Large intestine (tissue), 3 donors: Measurements from ENCODE around the gene CADM2. TPM values are rescaled to one million over a fixed set of nuclear protein-coding genes. Genes with fewer than 3 reads are reported as not detected.

Experiments used
- DNase-seq, 2 donors: peaks; one replicate each; pipeline versions ENCODE4 v3.0.0 to v3.0.0-alpha.2; 2013
- H3K27ac ChIP-seq: one replicate; pipeline ENCODE4 v1.5.1; 2013; ENCODE audit warnings: low read length
- H3K27me3 ChIP-seq: 2 replicates; pipeline ENCODE4 v1.6.1; 2013; ENCODE audit warnings: low read length; ENCODE audit not compliant: control insufficient read depth, insufficient read depth
- H3K36me3 ChIP-seq: 2 replicates; pipeline ENCODE4 v1.6.1; 2013; ENCODE audit warnings: low read length; ENCODE audit not compliant: control insufficient read depth, insufficient read depth
- H3K4me1 ChIP-seq: one replicate; pipeline ENCODE4 v1.6.1; 2013; ENCODE audit warnings: low read length; ENCODE audit not compliant: control insufficient read depth, insufficient read depth
- H3K4me3 ChIP-seq: one replicate; pipeline ENCODE4 v1.5.1; 2013; ENCODE audit warnings: low read length
- H3K9me3 ChIP-seq: one replicate; pipeline ENCODE4 v1.6.1; 2013; ENCODE audit warnings: mild to moderate bottlenecking, low read depth, low read length, moderate library complexity; ENCODE audit not compliant: control insufficient read depth
- WGBS: methylation state at CpG from one replicate; pipeline ENCODE4 v1.1.5; 2013; ENCODE audit warnings: low lambda C conversion rate; ENCODE audit not compliant: insufficient coverage; 5-methylcytosine and 5-hydroxymethylcytosine counted together
- polyA plus RNA-seq: library from polyadenylated mRNA; unstranded; fragments of 120-200 nt; gene quantifications from one replicate; pipeline ENCODE4 v1.2.1, GENCODE V29; 2013

The CADM2 gene
- polyA plus RNA-seq, 1 donor = 2.4 TPM

GRCh38 chr3:85297291-85297690 lies 338.5 kb downstream of the CADM2 start:
- DNase-seq = no peak
- Histone ChIP-seq H3K4me3 (no peak overlapping the region), H3K27me3 (no peaks in the 10 kb centered on the region), H3K4me1 (no peaks in the 10 kb centered on the region), H3K36me3 (no peaks in the 10 kb centered on the region), H3K9me3 (no peaks in the 10 kb centered on the region), H3K27ac (no peak overlapping the region)

DNA sequence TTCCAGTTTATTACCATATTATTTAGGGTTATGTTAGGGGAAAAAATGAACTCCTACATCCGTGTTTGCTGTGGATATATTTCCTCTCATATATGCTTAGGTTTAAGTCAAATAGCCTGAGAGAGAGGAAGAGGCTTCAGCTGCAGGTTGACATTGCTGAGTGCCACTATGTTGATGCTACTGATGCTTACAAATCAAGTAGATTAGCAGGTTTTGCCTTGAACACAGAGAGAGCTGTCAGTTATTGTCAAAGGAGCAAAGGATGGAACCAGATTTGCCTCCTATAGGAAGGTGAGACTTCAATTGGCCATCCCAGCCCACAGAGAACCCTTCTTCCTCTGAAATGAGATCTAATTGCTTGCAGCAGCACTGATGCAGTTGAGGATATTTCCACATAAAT lies 339.2 kb downstream of the CADM2 start:
- Histone ChIP-seq H3K4me1 (no peaks in the 10 kb centered on the region), H3K4me3 (no peak overlapping the region), H3K27me3 (no peaks in the 10 kb centered on the region), H3K36me3 (no peaks in the 10 kb centered on the region), H3K27ac (no peak overlapping the region), H3K9me3 (no peaks in the 10 kb centered on the region)
- no peak for DNase-seq
- WGBS = no CpG with 5 or more reads among the region's 1 CpG

DNA sequence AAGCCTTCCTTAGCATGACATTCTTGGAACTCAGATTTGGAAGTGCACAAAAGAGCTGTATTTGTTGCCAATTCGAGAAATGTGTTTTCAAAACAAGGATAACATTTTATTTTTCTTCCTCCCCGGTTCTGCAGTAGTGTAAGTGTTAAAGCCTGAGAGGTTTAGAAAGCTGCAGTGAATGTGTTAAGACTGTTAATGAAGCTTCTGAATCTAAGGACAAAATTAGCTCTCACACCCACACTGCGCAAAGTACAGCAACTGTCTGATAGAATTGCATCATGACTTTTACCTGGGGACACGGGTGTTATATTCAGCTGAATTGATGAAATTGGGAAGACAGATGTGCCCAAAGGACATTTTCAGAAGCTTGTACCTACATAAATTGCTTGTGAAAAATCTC lies 344.4 kb downstream of the CADM2 start:
- Histone ChIP-seq H3K9me3 (no peaks in the 10 kb centered on the region), H3K4me1 (no peaks in the 10 kb centered on the region), H3K36me3 (no peaks in the 10 kb centered on the region), H3K4me3 (no peak overlapping the region), H3K27me3 (no peaks in the 10 kb centered on the region), H3K27ac (no peak overlapping the region)
- WGBS = 80% methylated on average over 2 of the region's 4 CpGs
- no peak for DNase-seq

DNA sequence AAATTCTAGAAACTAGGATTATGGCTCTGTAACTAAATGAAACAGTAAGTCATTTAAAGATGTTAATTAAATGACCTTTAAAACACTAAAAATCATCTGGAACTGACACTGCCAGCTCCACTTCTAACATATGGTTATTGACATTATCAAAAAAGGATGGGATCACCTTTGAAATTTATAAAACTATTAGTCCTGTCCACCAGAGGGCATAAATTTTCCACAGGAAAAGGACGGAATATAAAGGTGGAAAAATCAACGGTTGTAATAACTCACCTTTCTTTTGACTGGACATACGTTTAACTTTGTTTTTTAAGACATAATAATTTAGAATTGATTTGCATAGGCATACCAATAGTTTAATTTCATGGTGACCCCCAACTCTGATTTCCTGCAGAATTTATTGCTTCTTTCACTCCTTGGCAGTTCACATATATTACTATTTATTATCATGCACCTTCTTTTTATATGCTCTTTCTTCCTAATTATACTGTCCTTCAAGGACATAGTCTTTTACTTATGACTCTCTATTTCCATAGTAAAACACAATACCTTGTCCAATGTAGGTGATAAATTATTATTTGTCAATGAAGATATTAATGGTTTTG lies 345.7 kb downstream of the CADM2 start:
- no peaks in the 10 kb centered on the region for H3K36me3 ChIP-seq
- no peak for DNase-seq
- no peaks in the 10 kb centered on the region for H3K9me3 ChIP-seq
- H3K4me3 ChIP-seq = no peak overlapping the region
- no peaks in the 10 kb centered on the region for H3K4me1 ChIP-seq
- H3K27ac ChIP-seq = no peak overlapping the region
- H3K27me3 ChIP-seq = no peaks in the 10 kb centered on the region
- WGBS = no CpG with 5 or more reads among the region's 3 CpGs

- Histone ChIP-seq H3K36me3 (no peaks in the 10 kb centered on the region), H3K4me1 (no peaks in the 10 kb centered on the region), H3K27me3 (no peaks in the 10 kb centered on the region), H3K9me3 (no peaks in the 10 kb centered on the region), H3K4me3 (no peak overlapping the region), H3K27ac (no peak overlapping the region)
- WGBS = 100% methylated on average over 2 of the region's 3 CpGs
- DNase-seq = no peak
These were observed 353.5 kb downstream of the CADM2 start for GRCh38 chr3:85312331-85312730.

GRCh38 chr3:85313380-85313779 lies 354.6 kb downstream of the CADM2 start:
- H3K9me3 ChIP-seq = no peaks in the 10 kb centered on the region
- DNase-seq = no peak
- H3K27me3 ChIP-seq = no peaks in the 10 kb centered on the region
- H3K4me3 ChIP-seq = no peak overlapping the region
- no peaks in the 10 kb centered on the region for H3K36me3 ChIP-seq
- no peaks in the 10 kb centered on the region for H3K4me1 ChIP-seq
- WGBS = no CpG with 5 or more reads among the region's 1 CpG
- H3K27ac ChIP-seq = no peak overlapping the region

GRCh38 chr3:85316252-85316651 lies 357.5 kb downstream of the CADM2 start:
- Histone ChIP-seq H3K36me3 (no peaks in the 10 kb centered on the region), H3K4me1 (no peaks in the 10 kb centered on the region), H3K27ac (no peak overlapping the region), H3K9me3 (no peaks in the 10 kb centered on the region), H3K4me3 (no peak overlapping the region), H3K27me3 (no peaks in the 10 kb centered on the region)
- no CpG with 5 or more reads among the region's 1 CpG for WGBS
- DNase-seq = no peak

DNA sequence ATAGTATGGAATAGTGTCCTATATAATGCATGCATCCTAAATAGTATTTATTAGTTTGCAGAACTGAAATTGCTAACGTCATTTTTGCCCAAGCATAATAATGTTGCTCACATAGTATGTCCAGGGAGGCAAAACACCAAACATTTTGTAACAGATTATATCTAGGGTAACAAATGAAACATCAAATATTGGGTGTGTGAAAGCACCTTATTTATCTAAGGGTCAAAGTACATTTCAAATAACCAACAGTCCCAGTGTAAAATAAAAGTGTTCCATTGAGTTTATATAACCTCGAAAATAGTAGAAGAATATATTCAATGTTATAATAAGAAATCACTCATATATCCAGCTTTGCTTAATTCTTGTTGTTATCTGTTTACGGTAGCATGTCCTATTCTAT lies 363.1 kb downstream of the CADM2 start:
- Histone ChIP-seq H3K4me1 (no peaks in the 10 kb centered on the region), H3K9me3 (no peaks in the 10 kb centered on the region), H3K27me3 (no peaks in the 10 kb centered on the region), H3K4me3 (no peak overlapping the region), H3K36me3 (no peaks in the 10 kb centered on the region), H3K27ac (no peak overlapping the region)
- DNase-seq = no peak
- 74% methylated on average over 2 of the region's 3 CpGs for WGBS

DNA sequence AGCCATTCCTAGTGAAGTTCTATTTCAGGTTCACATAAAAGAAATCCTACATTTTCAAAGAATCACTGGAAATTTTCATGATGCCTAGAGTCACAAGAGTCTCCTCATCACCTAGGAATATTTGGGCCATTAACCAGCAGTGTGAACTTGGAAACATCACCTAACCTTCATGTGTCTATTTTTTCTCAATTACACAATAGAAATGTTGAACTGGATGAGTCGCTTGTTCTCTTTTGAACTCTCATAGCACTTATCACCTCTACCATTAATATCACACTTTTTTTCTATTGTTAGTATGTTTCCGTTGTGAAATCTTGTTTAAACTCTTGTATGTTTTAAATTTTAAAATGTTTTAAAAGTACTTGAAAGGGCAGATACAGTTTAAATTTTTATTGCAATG lies 371.3 kb downstream of the CADM2 start:
- Histone ChIP-seq H3K9me3 (no peaks in the 10 kb centered on the region), H3K36me3 (no peaks in the 10 kb centered on the region), H3K4me3 (no peak overlapping the region), H3K27ac (no peak overlapping the region), H3K27me3 (no peaks in the 10 kb centered on the region), H3K4me1 (no peaks in the 10 kb centered on the region)
- no peak for DNase-seq
- WGBS = 83% methylated on average over 2 of the region's 2 CpGs

DNA sequence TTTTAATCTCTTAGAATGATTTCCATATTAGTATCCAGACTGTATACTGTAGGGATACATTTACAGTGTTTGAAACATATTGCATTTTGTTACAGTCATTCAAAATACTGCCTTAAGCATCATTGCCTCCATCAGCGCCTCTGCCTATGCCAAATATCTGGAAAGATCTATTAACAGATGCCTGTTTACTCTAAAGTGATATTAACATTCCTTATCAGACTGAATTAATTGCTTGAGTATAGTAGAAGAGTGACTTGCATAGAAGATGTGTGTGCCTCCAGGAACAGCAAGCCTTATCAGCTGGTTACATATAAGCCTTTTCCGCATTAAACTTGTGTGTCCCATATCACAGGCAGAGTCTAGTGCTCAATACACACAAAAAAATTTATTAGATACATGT lies 379.1 kb downstream of the CADM2 start:
- no peak overlapping the region for H3K27ac ChIP-seq
- WGBS = no CpG with 5 or more reads among the region's 2 CpGs
- H3K4me1 ChIP-seq = no peaks in the 10 kb centered on the region
- no peak for DNase-seq
- no peaks in the 10 kb centered on the region for H3K27me3 ChIP-seq
- no peak overlapping the region for H3K4me3 ChIP-seq
- no peaks in the 10 kb centered on the region for H3K9me3 ChIP-seq
- no peaks in the 10 kb centered on the region for H3K36me3 ChIP-seq

- no peak overlapping the region for H3K4me3 ChIP-seq
- no peaks in the 10 kb centered on the region for H3K4me1 ChIP-seq
- H3K27me3 ChIP-seq = no peaks in the 10 kb centered on the region
- no peaks in the 10 kb centered on the region for H3K9me3 ChIP-seq
- H3K36me3 ChIP-seq = no peaks in the 10 kb centered on the region
- DNase-seq = no peak
- H3K27ac ChIP-seq = no peak overlapping the region
- WGBS = no CpG with 5 or more reads among the region's 3 CpGs
These were observed 384.1 kb downstream of the CADM2 start for GRCh38 chr3:85342915-85343314.
